Upper lobe of left lung (tissue), 6 donors: ENCODE measurements around the gene SRBD1. TPM values are rescaled to one million over a fixed set of nuclear protein-coding genes. Genes with fewer than 3 reads are reported as not detected.
A peak's percentile ranks its signal among the peaks of the same experiment; 100 is the strongest.

Experiments
- ATAC-seq, 2 donors: fragments of 200-7000 bp; cut with Tn5 transposase; one replicate each; pipeline ENCODE4 v1.9.1; 2022; ENCODE audit warnings: mild to moderate bottlenecking in 2 of 2, moderate library complexity in 2 of 2; ENCODE audit not compliant: low FRiP score in 2 of 2
- DNase-seq, 2 donors: peaks; one replicate each; pipeline ENCODE4 v3.0.0-alpha.2; 2019 to 2020
- H3K27ac ChIP-seq, 4 donors: fragments of 200-600 bp; sonication (generic); one replicate each; pipeline ENCODE4 v1.5.1; 2016 to 2019
- H3K27me3 ChIP-seq, 4 donors: fragments of 200-600 bp; sonication (generic); one replicate each; pipeline ENCODE4 v1.5.1; 2017 to 2019
- H3K36me3 ChIP-seq, 4 donors: fragments of 200-600 bp; sonication (generic); one replicate each; pipeline ENCODE4 v1.5.1; 2016 to 2019
- H3K4me1 ChIP-seq, 4 donors: fragments of 200-600 bp; sonication (generic); one replicate each; pipeline ENCODE4 v1.5.1; 2018 to 2019
- H3K4me3 ChIP-seq, 4 donors: fragments of 200-600 bp; sonication (generic); one replicate each; pipeline ENCODE4 v1.5.1; 2017 to 2019; ENCODE audit warnings: mild to moderate bottlenecking in 2 of 4, moderate library complexity in 1 of 4
- H3K9me3 ChIP-seq, 4 donors: fragments of 200-600 bp; sonication (generic); one replicate each; pipeline ENCODE4 v1.5.1; 2018 to 2019
- EP300 ChIP-seq, 4 donors: sonication (generic); formaldehyde crosslinking; IDR thresholded peaks; one replicate each; pipeline ENCODE4 v1.5.1; 2017; ENCODE audit warnings: antibody characterized with exemption in 4 of 4, control low read depth in 2 of 4
- POLR2A ChIP-seq, 4 donors: fragments of 450-650 bp; IDR thresholded peaks; one replicate each; pipeline ENCODE4 v1.5.1; 2016 to 2017; ENCODE audit warnings: antibody characterized with exemption in 4 of 4, mild to moderate bottlenecking in 2 of 4
- POLR2AphosphoS5 ChIP-seq, 2 donors: sonication (generic); formaldehyde crosslinking; IDR thresholded peaks; one replicate each; pipeline ENCODE4 v1.5.1; 2017; ENCODE audit warnings: antibody characterized with exemption in 2 of 2
- WGBS, 2 donors: methylation state at CpG; one replicate each; pipeline ENCODE4 v1.1.5; 2017 to 2018; 5-methylcytosine and 5-hydroxymethylcytosine counted together
- total RNA-seq, 6 donors: library from RNA; depleted of rRNA in 4 of 6; stranded (reverse); fragments of >200 nt in 4 of 6; gene quantifications; one replicate each; pipeline versions ENCODE4 v1.1.0 to v1.2.1, GENCODE V29; 2016 to 2021
- TF ChIP-seq, protein P1 (sequence below), 6 experiments: fragments of 450-650 bp in 4 of 6; fragments of 200-600 bp in 2 of 6; sonication (generic) in 2 of 6; IDR thresholded peaks; one replicate each; pipeline ENCODE4 v1.5.1; 2016 to 2019; ENCODE audit warnings: antibody characterized with exemption in 6 of 6
- donor health status: DM: no; HTN: no; CAD: no; lungs with moderate emphysema.
- donor health status: DM: no; HTN: yes; CAD: no; lungs with severe emphysema.

The SRBD1 gene
- total RNA-seq, 6 donors from 2014 or later, result 16.4 to 38.3 (median 19.0) TPM

DNA sequence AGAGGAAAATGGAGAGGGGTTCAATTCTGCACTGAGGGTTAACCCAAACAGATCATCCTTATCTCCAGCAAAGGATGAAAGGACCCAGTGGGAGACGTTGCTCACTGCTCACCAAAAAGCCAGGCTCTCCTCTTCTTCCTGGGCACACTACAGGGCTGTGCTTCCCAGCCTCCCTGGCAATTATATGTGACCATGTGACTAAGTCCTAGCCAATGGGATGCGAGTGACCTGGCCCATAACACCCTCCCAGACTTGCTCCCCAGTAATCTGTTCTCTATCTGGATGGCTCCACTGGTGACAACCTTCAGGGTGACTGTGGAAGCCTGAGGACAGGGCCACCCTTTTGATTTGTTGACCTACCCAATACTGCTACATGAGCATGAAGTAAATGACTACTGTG, 29.5 kb upstream of the SRBD1 start:
- no peaks in the 10 kb centered on the region for H3K27me3 ChIP-seq
- H3K9me3 ChIP-seq, result no peaks in the 10 kb centered on the region
- DNase-seq, result no peak
- H3K36me3 ChIP-seq, result no peaks in the 10 kb centered on the region
- H3K4me3 ChIP-seq, result no peak overlapping the region
- ATAC-seq, result no peak
- H3K4me1 ChIP-seq, result peaks cover 6 to 13% (median 10%) of the 10 kb centered on the region in 4 donors
- WGBS, 2 donors, result 71 to 84% methylated on average over 2 of the region's 2 CpGs
- no peak overlapping the region for H3K27ac ChIP-seq
- TF ChIP-seq, protein P1, sequence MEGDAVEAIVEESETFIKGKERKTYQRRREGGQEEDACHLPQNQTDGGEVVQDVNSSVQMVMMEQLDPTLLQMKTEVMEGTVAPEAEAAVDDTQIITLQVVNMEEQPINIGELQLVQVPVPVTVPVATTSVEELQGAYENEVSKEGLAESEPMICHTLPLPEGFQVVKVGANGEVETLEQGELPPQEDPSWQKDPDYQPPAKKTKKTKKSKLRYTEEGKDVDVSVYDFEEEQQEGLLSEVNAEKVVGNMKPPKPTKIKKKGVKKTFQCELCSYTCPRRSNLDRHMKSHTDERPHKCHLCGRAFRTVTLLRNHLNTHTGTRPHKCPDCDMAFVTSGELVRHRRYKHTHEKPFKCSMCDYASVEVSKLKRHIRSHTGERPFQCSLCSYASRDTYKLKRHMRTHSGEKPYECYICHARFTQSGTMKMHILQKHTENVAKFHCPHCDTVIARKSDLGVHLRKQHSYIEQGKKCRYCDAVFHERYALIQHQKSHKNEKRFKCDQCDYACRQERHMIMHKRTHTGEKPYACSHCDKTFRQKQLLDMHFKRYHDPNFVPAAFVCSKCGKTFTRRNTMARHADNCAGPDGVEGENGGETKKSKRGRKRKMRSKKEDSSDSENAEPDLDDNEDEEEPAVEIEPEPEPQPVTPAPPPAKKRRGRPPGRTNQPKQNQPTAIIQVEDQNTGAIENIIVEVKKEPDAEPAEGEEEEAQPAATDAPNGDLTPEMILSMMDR (IDR thresholded peaks at IDR 0.05), result no peak
- TF ChIP-seq EP300 (IDR thresholded peaks at IDR 0.05), result no peak
- no peak for TF ChIP-seq POLR2A (IDR thresholded peaks at IDR 0.05)
- no peak for TF ChIP-seq POLR2AphosphoS5 (IDR thresholded peaks at IDR 0.05)

DNA sequence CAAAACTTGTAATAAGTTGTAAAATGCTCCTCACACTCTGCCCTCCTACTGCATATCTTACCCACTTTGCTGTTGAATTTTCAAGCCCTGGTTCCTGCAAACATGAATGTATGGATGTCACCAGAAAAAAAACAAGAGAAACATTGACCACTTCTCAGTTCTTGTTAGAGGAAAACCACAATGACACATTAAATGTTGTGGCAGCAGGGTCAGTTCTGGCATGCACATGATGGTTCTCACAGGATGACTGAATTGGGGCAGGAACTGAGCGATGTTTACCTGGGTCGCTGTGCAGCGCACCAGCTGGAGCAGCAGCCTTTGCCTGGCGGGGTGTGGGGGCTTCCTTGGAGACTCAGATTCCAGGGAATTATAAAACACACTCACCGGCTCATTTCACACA, 26.4 kb upstream of the SRBD1 start:
- H3K9me3 ChIP-seq, result no peaks in the 10 kb centered on the region
- DNase-seq (peak; percentile 30 to 31), ATAC-seq (peak in 1 of 2 donors; percentile 44)
- TF ChIP-seq POLR2AphosphoS5 (IDR thresholded peaks at IDR 0.05) (no peak), EP300 (IDR thresholded peaks at IDR 0.05) (peak in 1 of 4 donors; percentile 15)
- no peaks in the 10 kb centered on the region for H3K4me1 ChIP-seq
- no peak overlapping the region for H3K4me3 ChIP-seq
- WGBS, 2 donors, result 69 to 75% methylated on average over 5 of the region's 5 CpGs
- H3K36me3 ChIP-seq, result no peaks in the 10 kb centered on the region
- no peak overlapping the region for H3K27ac ChIP-seq
- H3K27me3 ChIP-seq, result no peaks in the 10 kb centered on the region

DNA sequence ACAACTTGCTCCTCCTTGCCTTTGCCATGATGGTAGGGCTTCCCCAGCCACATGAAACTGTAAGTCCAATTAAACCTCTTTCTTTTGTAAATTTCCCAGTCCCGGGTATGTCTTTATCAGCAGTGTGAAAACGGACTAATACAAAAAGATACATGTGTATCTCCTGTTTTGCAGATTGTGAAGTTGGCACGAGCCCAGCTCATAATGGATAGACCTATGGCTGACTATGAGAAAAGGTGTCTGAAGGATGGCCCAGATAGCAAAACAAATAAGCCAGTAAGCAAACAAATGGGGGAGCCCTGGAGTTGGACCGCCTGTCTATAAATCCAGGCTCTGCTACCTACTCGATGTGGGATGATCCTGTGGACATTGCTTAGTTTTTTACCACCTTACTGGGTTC, 24.9 kb upstream of the SRBD1 start:
- ATAC-seq (no peak), DNase-seq (no peak)
- H3K4me1 ChIP-seq, result no peaks in the 10 kb centered on the region
- no peak overlapping the region for H3K4me3 ChIP-seq
- H3K36me3 ChIP-seq, result no peaks in the 10 kb centered on the region
- H3K27ac ChIP-seq, result no peak overlapping the region
- no peaks in the 10 kb centered on the region for H3K9me3 ChIP-seq
- TF ChIP-seq POLR2A (IDR thresholded peaks at IDR 0.05) (no peak), POLR2AphosphoS5 (IDR thresholded peaks at IDR 0.05) (no peak), EP300 (IDR thresholded peaks at IDR 0.05) (no peak)
- TF ChIP-seq, protein P1 (IDR thresholded peaks at IDR 0.05), result no peak
- WGBS, 2 donors, result 89 to 90% methylated on average over 5 of the region's 5 CpGs
- H3K27me3 ChIP-seq, result no peaks in the 10 kb centered on the region

DNA sequence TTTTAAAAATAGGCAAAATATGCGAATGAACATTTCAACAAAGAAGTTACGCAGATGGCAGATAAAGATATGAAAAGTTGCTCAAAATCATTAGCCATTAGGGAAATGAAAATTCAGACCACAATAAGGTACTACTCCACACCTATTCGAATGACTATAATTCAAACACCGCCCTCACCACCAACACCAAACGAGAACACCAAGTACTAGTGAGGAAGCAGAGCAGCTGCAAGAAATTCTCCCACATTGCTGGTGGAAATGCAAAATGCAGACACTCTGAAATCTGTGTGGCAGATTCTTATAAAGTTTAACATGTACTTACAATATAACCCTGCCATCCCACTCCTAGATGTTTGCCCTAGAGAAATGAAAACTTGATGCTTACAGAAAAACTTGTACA, 23.2 kb upstream of the SRBD1 start:
- Histone ChIP-seq H3K4me1 (no peaks in the 10 kb centered on the region), H3K27ac (no peak overlapping the region), H3K4me3 (no peak overlapping the region), H3K27me3 (no peaks in the 10 kb centered on the region), H3K9me3 (no peaks in the 10 kb centered on the region), H3K36me3 (no peaks in the 10 kb centered on the region)
- ATAC-seq, result no peak
- no peak for DNase-seq
- no peak for TF ChIP-seq POLR2AphosphoS5 (IDR thresholded peaks at IDR 0.05)
- TF ChIP-seq, protein P1 (IDR thresholded peaks at IDR 0.05), result no peak
- TF ChIP-seq POLR2A (IDR thresholded peaks at IDR 0.05), result no peak
- TF ChIP-seq EP300 (IDR thresholded peaks at IDR 0.05), result no peak
- 88 to 91% methylated on average over 5 of the region's 5 CpGs for WGBS, 2 donors

DNA sequence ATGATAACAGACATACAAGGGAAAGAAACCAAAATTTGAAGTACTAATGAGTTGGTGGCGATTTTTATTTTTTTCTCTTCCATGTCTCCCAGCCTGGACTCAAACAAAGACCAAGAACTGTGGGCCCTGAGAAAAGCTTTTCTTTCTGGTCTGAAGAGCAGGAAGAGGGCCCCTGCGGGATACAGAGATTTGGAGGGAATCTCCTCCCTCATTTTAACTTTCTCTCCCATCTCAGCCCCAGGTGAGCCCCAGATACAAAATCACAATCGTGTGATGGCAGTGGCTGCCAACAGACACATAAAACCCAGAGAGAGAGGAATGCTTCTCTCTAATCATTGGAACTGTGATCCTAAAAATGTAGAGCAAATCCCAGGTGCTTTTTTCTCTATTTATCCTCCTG, 20.9 kb upstream of the SRBD1 start:
- H3K9me3 ChIP-seq, result no peaks in the 10 kb centered on the region
- no peak overlapping the region for H3K4me3 ChIP-seq
- no peaks in the 10 kb centered on the region for H3K4me1 ChIP-seq
- no peaks in the 10 kb centered on the region for H3K27me3 ChIP-seq
- TF ChIP-seq POLR2AphosphoS5 (IDR thresholded peaks at IDR 0.05) (no peak), POLR2A (IDR thresholded peaks at IDR 0.05) (no peak), EP300 (IDR thresholded peaks at IDR 0.05) (no peak)
- TF ChIP-seq, protein P1 (IDR thresholded peaks at IDR 0.05), result no peak
- DNase-seq (no peak), ATAC-seq (no peak)
- no peaks in the 10 kb centered on the region for H3K36me3 ChIP-seq
- no peak overlapping the region for H3K27ac ChIP-seq
- 92% methylated on average over 3 of the region's 3 CpGs for WGBS, 2 donors
